CD4-positive, CD25-positive, alpha-beta regulatory T cell (primary cell): ENCODE measurements around the gene RIIAD1. TPM values are rescaled to one million over a fixed set of nuclear protein-coding genes. Genes with fewer than 3 reads are reported as not detected.

Experiments
- ATAC-seq, 2 donors: fragments of 150-1000 bp; cut with Tn5 transposase; one replicate each; pipeline ENCODE4 v1.10.0; 2021; ENCODE audit warnings: low read depth in 2 of 2, moderate number of reproducible peaks in 2 of 2, moderate library complexity in 1 of 2
- DNase-seq, 3 donors: peaks; one replicate each; pipeline versions ENCODE4 v3.0.0 to v3.0.0-alpha.2; 2012 to 2022; ENCODE audit warnings: mixed read lengths in 1 of 3
- H3K27ac ChIP-seq: one replicate; pipeline ENCODE4 v1.7.0; 2013; ENCODE audit warnings: mild to moderate bottlenecking, low read length; ENCODE audit not compliant: insufficient read depth, poor library complexity, severe bottlenecking
- H3K27me3 ChIP-seq: one replicate; pipeline ENCODE4 v1.7.0; 2013; ENCODE audit warnings: low read length; ENCODE audit not compliant: control insufficient read depth, insufficient read depth
- H3K36me3 ChIP-seq: one replicate; pipeline ENCODE4 v1.7.0; 2013; ENCODE audit warnings: mild to moderate bottlenecking, low read length, moderate library complexity; ENCODE audit not compliant: control insufficient read depth, insufficient read depth
- H3K4me1 ChIP-seq: 2 replicates; pipeline ENCODE4 v1.7.0; 2013; ENCODE audit warnings: mild to moderate bottlenecking, low read length; ENCODE audit not compliant: insufficient read depth, control insufficient read depth, poor library complexity, severe bottlenecking
- H3K4me3 ChIP-seq: one replicate; pipeline ENCODE4 v1.7.0; 2013; ENCODE audit warnings: low read depth, mild to moderate bottlenecking, low read length, moderate library complexity
- H3K9me3 ChIP-seq, 2 experiments: 1 replicate in 1 of 2; 2 replicates in 1 of 2; pipeline ENCODE4 v1.7.0; 2013; ENCODE audit warnings: low read length in 2 of 2, mild to moderate bottlenecking in 1 of 2, moderate library complexity in 1 of 2; ENCODE audit not compliant: control insufficient read depth in 2 of 2
- H3K27ac Mint-ChIP-seq, 3 donors: one replicate each; pipeline ENCODE4 v1.8.0; 2020 to 2022; ENCODE audit warnings: mild to moderate bottlenecking in 3 of 3, mixed read lengths in 3 of 3, moderate library complexity in 2 of 3
- H3K27me3 Mint-ChIP-seq: one replicate; pipeline ENCODE4 v1.8.0; 2022; ENCODE audit warnings: mild to moderate bottlenecking, mixed read lengths
- H3K36me3 Mint-ChIP-seq: one replicate; pipeline ENCODE4 v1.8.0; 2020; ENCODE audit warnings: mixed read lengths
- H3K4me1 Mint-ChIP-seq, 4 donors: one replicate each; pipeline ENCODE4 v1.8.0; 2020 to 2022; ENCODE audit warnings: mixed read lengths in 4 of 4, mild to moderate bottlenecking in 1 of 4
- H3K4me3 Mint-ChIP-seq, 4 donors: one replicate each; pipeline ENCODE4 v1.8.0; 2020 to 2022; ENCODE audit warnings: mild to moderate bottlenecking in 4 of 4, mixed read lengths in 4 of 4, moderate library complexity in 3 of 4
- H3K9me3 Mint-ChIP-seq, 7 donors: one replicate each; pipeline ENCODE4 v1.8.0; 2020 to 2022; ENCODE audit warnings: mixed read lengths in 7 of 7, mild to moderate bottlenecking in 3 of 7, moderate library complexity in 2 of 7
- polyA plus RNA-seq, 4 donors: library from polyadenylated mRNA; unstranded; fragments of 300-500 nt; fragmentation: Illumina TruSeq; gene quantifications; one replicate each; pipeline ENCODE4 v1.2.3, GENCODE V29; 2021
- total RNA-seq: library from RNA; stranded (reverse); gene quantifications from one replicate; pipeline ENCODE4 v1.2.3, GENCODE V29; 2022

RIIAD1 gene
- total and polyA plus RNA-seq, 5 donors from 2014 or later, result not detected

GRCh38 chr1:151711951-151712350 lies 9.4 kb upstream of the RIIAD1 start:
- H3K4me1 ChIP-seq, result peaks cover 5% of the 10 kb centered on the region
- no peak overlapping the region for H3K4me3 Mint-ChIP-seq
- H3K36me3 Mint-ChIP-seq, result no peaks in the 10 kb centered on the region
- peaks cover 4% of the 10 kb centered on the region for H3K27me3 ChIP-seq
- peaks cover 0 to 2% (median 0%) of the 10 kb centered on the region in 7 donors for H3K9me3 Mint-ChIP-seq
- peaks cover 0 to 11% (median 6%) of the 10 kb centered on the region in 4 donors for H3K4me1 Mint-ChIP-seq
- H3K27ac Mint-ChIP-seq, result no peak overlapping the region
- H3K36me3 ChIP-seq, result no peaks in the 10 kb centered on the region
- H3K27ac ChIP-seq, result no peak overlapping the region
- no peaks in the 10 kb centered on the region for H3K9me3 ChIP-seq
- DNase-seq (no peak), ATAC-seq (no peak)
- H3K4me3 ChIP-seq, result no peak overlapping the region
- H3K27me3 Mint-ChIP-seq, result peaks cover 32% of the 10 kb centered on the region

DNA sequence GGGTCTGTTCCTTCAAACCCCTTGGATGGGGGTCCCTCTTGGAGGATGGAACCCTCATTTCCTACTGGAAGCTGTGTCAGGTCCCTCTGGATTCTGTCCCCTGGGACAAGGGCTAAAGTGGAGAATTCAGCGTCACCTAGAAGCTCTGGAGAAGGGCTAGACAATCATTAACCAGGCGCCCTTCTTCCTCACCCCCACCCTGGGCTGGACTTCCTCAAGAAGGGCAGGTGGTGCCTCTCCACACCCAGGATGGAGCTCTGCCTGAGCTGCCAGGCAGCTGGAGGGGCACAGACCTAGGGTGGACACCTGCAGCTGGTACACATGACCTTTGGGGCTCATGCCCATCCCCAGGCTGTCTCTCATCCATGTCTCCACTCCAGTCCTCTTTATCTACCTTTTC lies 8.3 kb upstream of the RIIAD1 start:
- H3K4me3 Mint-ChIP-seq, result no peak overlapping the region
- no peaks in the 10 kb centered on the region for H3K36me3 ChIP-seq
- peaks cover 11% of the 10 kb centered on the region for H3K27me3 ChIP-seq
- no peak overlapping the region for H3K4me3 ChIP-seq
- no peak overlapping the region for H3K27ac ChIP-seq
- H3K27ac Mint-ChIP-seq, result no peak overlapping the region
- H3K27me3 Mint-ChIP-seq, result peaks cover 43% of the 10 kb centered on the region
- H3K4me1 ChIP-seq, result peaks cover 10% of the 10 kb centered on the region
- H3K36me3 Mint-ChIP-seq, result no peaks in the 10 kb centered on the region
- H3K9me3 Mint-ChIP-seq, result peaks cover 0 to 6% (median 0%) of the 10 kb centered on the region in 7 donors
- no peaks in the 10 kb centered on the region for H3K9me3 ChIP-seq
- ATAC-seq (no peak), DNase-seq (no peak)
- H3K4me1 Mint-ChIP-seq, result peaks cover 0 to 19% (median 9%) of the 10 kb centered on the region in 4 donors

DNA sequence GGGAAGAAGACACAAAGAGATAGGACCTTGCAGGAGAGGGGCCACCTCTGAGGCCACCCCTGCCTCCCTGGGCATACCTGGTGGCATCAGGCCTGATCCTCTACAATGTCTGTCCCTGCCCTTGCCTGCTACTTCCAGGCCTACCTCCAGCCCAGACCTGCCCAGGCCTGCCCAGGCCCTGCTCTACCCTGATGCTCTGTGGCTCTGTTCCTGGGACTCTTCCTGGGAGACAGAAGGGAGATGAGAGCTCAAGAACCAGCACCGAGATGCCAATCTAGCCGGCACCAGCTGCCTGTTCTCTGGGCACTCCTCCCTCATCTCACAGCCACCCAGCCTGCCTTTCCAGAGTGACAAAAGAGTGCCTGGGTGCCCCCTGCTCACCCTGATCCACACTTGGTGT lies 7.4 kb upstream of the RIIAD1 start:
- Histone ChIP-seq H3K27ac (no peak overlapping the region), H3K4me3 (no peak overlapping the region), H3K9me3 (no peaks in the 10 kb centered on the region), H3K4me1 (peaks cover 10% of the 10 kb centered on the region), H3K36me3 (no peaks in the 10 kb centered on the region), H3K27me3 (peaks cover 18% of the 10 kb centered on the region)
- H3K9me3 Mint-ChIP-seq, result peaks cover 0 to 6% (median 0%) of the 10 kb centered on the region in 7 donors
- H3K4me1 Mint-ChIP-seq, result peaks cover 0 to 19% (median 10%) of the 10 kb centered on the region in 4 donors
- H3K36me3 Mint-ChIP-seq, result no peaks in the 10 kb centered on the region
- H3K27ac Mint-ChIP-seq, result no peak overlapping the region
- no peak overlapping the region for H3K4me3 Mint-ChIP-seq
- peaks cover 51% of the 10 kb centered on the region for H3K27me3 Mint-ChIP-seq
- no peak for ATAC-seq
- no peak for DNase-seq

DNA sequence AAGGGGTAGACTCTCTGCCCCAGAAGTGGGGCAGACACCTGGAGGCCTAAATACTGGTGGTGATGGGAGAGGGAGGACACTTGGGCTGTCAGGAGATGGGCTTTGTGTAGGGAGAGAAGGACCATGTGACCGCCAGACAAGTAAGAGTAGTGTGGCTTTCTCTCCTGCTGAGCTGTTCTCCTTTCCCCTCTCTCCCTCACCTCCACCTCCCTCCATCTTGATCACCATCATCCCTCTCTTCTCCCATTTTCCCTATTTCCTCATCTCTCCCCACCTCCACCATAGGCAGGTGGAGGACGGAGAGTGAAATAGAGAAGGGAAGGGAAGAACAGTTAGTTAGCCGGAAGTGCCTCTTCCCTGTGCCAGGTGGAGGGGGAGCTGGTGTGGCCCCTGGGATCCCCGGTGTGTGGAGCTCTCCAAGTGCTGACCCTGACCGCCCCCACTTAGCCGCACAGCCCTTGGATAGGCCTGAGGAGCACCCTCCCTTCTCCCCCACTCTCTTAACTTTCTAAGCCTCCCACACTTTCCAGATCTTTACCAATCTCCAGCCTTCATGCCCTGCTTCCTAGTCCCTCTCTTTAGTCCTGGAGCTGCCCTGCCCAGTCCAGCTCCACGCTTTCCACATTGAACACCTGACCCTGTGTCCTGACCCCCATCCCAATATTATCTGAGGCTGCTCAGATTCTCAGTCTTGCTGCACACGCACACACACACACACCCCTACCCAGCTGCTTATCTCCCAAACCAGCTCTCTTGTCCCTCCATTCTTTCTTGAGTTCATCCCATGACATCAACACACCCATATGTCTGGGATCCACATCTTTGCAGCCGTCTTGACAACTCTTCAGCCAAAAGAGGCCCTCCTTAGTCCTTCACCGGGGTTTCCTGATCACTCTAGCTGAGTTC lies 6.2 kb upstream of the RIIAD1 start:
- peaks cover 0 to 21% (median 10%) of the 10 kb centered on the region in 4 donors for H3K4me1 Mint-ChIP-seq
- H3K4me3 ChIP-seq, result no peak overlapping the region
- DNase-seq (no peak), ATAC-seq (no peak)
- H3K27me3 ChIP-seq, result peaks cover 24% of the 10 kb centered on the region
- peaks cover 10% of the 10 kb centered on the region for H3K4me1 ChIP-seq
- no peaks in the 10 kb centered on the region for H3K9me3 ChIP-seq
- H3K4me3 Mint-ChIP-seq, result no peak overlapping the region
- H3K27ac ChIP-seq, result no peak overlapping the region
- peaks cover 62% of the 10 kb centered on the region for H3K27me3 Mint-ChIP-seq
- H3K9me3 Mint-ChIP-seq, result peaks cover 0 to 6% (median 0%) of the 10 kb centered on the region in 7 donors
- H3K36me3 Mint-ChIP-seq, result no peaks in the 10 kb centered on the region
- peak overlapping the region in 1 of 3 donors; percentile 82 for H3K27ac Mint-ChIP-seq
- no peaks in the 10 kb centered on the region for H3K36me3 ChIP-seq

- Mint-ChIP-seq H3K4me1 (peaks cover 0 to 29% (median 16%) of the 10 kb centered on the region in 4 donors), H3K36me3 (no peaks in the 10 kb centered on the region), H3K27ac (peak overlapping the region in 1 of 3 donors; percentile 82), H3K9me3 (peaks cover 0 to 6% (median 0%) of the 10 kb centered on the region in 7 donors), H3K4me3 (peak overlapping the region in 1 of 4 donors; percentile 60), H3K27me3 (peaks cover 70% of the 10 kb centered on the region)
- peaks cover 28% of the 10 kb centered on the region for H3K27me3 ChIP-seq
- peaks cover 17% of the 10 kb centered on the region for H3K4me1 ChIP-seq
- H3K9me3 ChIP-seq, result no peaks in the 10 kb centered on the region
- H3K27ac ChIP-seq, result no peak overlapping the region
- ATAC-seq, result no peak
- DNase-seq, result no peak
- no peaks in the 10 kb centered on the region for H3K36me3 ChIP-seq
- no peak overlapping the region for H3K4me3 ChIP-seq
These were observed 5.5 kb upstream of the RIIAD1 start for GRCh38 chr1:151715726-151716404.

- H3K4me3 ChIP-seq, result no peak overlapping the region
- no peaks in the 10 kb centered on the region for H3K36me3 ChIP-seq
- Mint-ChIP-seq H3K9me3 (peaks cover 0 to 6% (median 0%) of the 10 kb centered on the region in 7 donors), H3K4me3 (no peak overlapping the region), H3K27me3 (peaks cover 72% of the 10 kb centered on the region), H3K36me3 (no peaks in the 10 kb centered on the region), H3K27ac (no peak overlapping the region), H3K4me1 (peaks cover 0 to 33% (median 16%) of the 10 kb centered on the region in 4 donors)
- DNase-seq, result no peak
- no peak for ATAC-seq
- peaks cover 22% of the 10 kb centered on the region for H3K4me1 ChIP-seq
- no peaks in the 10 kb centered on the region for H3K9me3 ChIP-seq
- H3K27me3 ChIP-seq, result peaks cover 31% of the 10 kb centered on the region
- H3K27ac ChIP-seq, result no peak overlapping the region
These were observed 4.9 kb upstream of the RIIAD1 start for GRCh38 chr1:151716405-151716762.

- no peak within 1 kb of the TSS for H3K4me3 ChIP-seq
- DNase-seq (peak in 1 of 3 donors; percentile 33), ATAC-seq (no peak)
- H3K4me1 Mint-ChIP-seq, result peaks cover 0 to 39% (median 16%) of the 10 kb centered on the region in 4 donors
- H3K27me3 ChIP-seq, result peaks cover 34% of the 10 kb centered on the region
- no peaks in the 10 kb centered on the region for H3K36me3 ChIP-seq
- H3K36me3 Mint-ChIP-seq, result no peaks in the 10 kb centered on the region
- H3K4me1 ChIP-seq, result peaks cover 29% of the 10 kb centered on the region
- no peaks in the 10 kb centered on the region for H3K9me3 ChIP-seq
- no peak within 1 kb of the TSS for H3K27ac ChIP-seq
- peak within 1 kb of the TSS in 3 of 4 donors; percentile 24 to 60 (median 57) for H3K4me3 Mint-ChIP-seq
- H3K27ac Mint-ChIP-seq, result no peak within 1 kb of the TSS
- peaks cover 0 to 6% (median 0%) of the 10 kb centered on the region in 7 donors for H3K9me3 Mint-ChIP-seq
- peaks cover 75% of the 10 kb centered on the region for H3K27me3 Mint-ChIP-seq
These were observed 4.3 kb upstream of the RIIAD1 start, which contains the start of gene CELF3 for GRCh38 chr1:151716771-151717631. Gene CELF3, minus strand, starts transcription at chr1:151716803. Its CDS starts 783 bp downstream, at chr1:151716020.
